Gastroesophageal sphincter (tissue), 3 donors: Measurements from ENCODE around the gene COL4A6.

Experiments used
- CTCF ChIP-seq, 4 experiments: fragments of 200-600 bp in 2 of 4; fragments of 450-650 bp in 2 of 4; sonication (generic) in 1 of 4; IDR thresholded peaks; one replicate each; pipeline ENCODE4 v1.5.1; 2017 to 2019; ENCODE audit warnings: antibody characterized with exemption in 4 of 4, mild to moderate bottlenecking in 2 of 4, moderate library complexity in 2 of 4
- POLR2A ChIP-seq, 2 donors: fragments of 450-650 bp; IDR thresholded peaks; one replicate each; pipeline ENCODE4 v1.6.1; 2017; ENCODE audit warnings: antibody characterized with exemption in 2 of 2, mild to moderate bottlenecking in 2 of 2, moderate library complexity in 1 of 2

- TF ChIP-seq CTCF (IDR thresholded peaks at IDR 0.05) (no peak), POLR2A (IDR thresholded peaks at IDR 0.05) (no peak)
Observed at GRCh38 chrX:108438110-108438623, at the start of gene COL4A6.
